Adrenal gland (tissue), 12 donors: ENCODE results near the gene NAB2. TPM values are rescaled to one million over a fixed set of nuclear protein-coding genes. Genes with fewer than 3 reads are reported as not detected.

ENCODE experiments used
- DNase-seq, 7 donors: peaks; one replicate each; pipeline ENCODE4 v3.0.0-alpha.2; 2019 to 2020
- H3K27ac ChIP-seq, 5 donors: fragments of 200-600 bp; sonication (generic) in 4 of 5; 1 replicate in 3 of 5; 2 replicates in 2 of 5; pipeline versions ENCODE4 v1.5.1 to v1.8.0; 2016 to 2020; ENCODE audit warnings: mild to moderate bottlenecking in 1 of 5
- H3K27me3 ChIP-seq: fragments of 200-600 bp; 2 replicates; pipeline ENCODE4 v1.8.0; 2021
- H3K36me3 ChIP-seq, 2 donors: fragments of 200-600 bp; replicated peaks in 1 of 2; 1 replicate in 1 of 2; 2 replicates in 1 of 2; pipeline versions ENCODE4 v1.5.1 to v1.8.0; 2018 to 2022
- H3K4me1 ChIP-seq, 2 donors: fragments of 200-600 bp; replicated peaks in 1 of 2; 1 replicate in 1 of 2; 2 replicates in 1 of 2; pipeline versions ENCODE4 v1.5.1 to v1.8.0; 2018 to 2021
- H3K4me3 ChIP-seq, 4 donors: fragments of 200-600 bp; sonication (generic) in 3 of 4; one replicate each; pipeline ENCODE4 v1.5.1; 2016 to 2018
- H3K9me3 ChIP-seq, 3 donors: fragments of 200-600 bp; sonication (generic) in 1 of 3; replicated peaks in 1 of 3; 1 replicate in 2 of 3; 2 replicates in 1 of 3; pipeline versions ENCODE4 v1.5.1 to v1.8.0; 2016 to 2021
- POLR2A ChIP-seq, 2 donors: fragments of 450-650 bp; IDR thresholded peaks; one replicate each; pipeline ENCODE4 v1.6.1; 2017; ENCODE audit warnings: antibody characterized with exemption in 2 of 2, mild to moderate bottlenecking in 2 of 2, moderate library complexity in 1 of 2
- WGBS, 4 donors: extraction: QIAGEN DNeasy Blood & Tissue Kit in 2 of 4; methylation state at CpG; one replicate each; pipeline versions ENCODE4 v1.1.5 to v1.1.7; 2013 to 2017; 5-methylcytosine and 5-hydroxymethylcytosine counted together
- intact Hi-C, 2 donors: fragments of 100-400 bp; cut with DNase I; formaldehyde crosslinking; loops; one replicate each; pipeline versions ENCODE4 v1.14.1 to v1.15.0; 2022 to 2023
- polyA plus RNA-seq, 3 donors: library from polyadenylated mRNA; stranded (reverse); fragments of 200-250 nt in 2 of 3; fragments of 350-450 nt in 1 of 3; fragmentation: Illumina TruSeq in 1 of 3; extraction: RNeasy Lipid Tissue Mini Kit (QIAGEN cat#74804) in 1 of 3; gene quantifications; one replicate each; pipeline ENCODE4 v1.2.3, GENCODE V29; 2013 to 2014
- total RNA-seq, 9 donors: library from RNA; depleted of rRNA in 4 of 9; stranded (reverse); fragments of >200 nt in 4 of 9; fragments of 120-200 nt in 1 of 9; fragmentation: NEBNext Ultra II Directional in 1 of 9; extraction: Animal tissue kit (Norgen Biotek cat#: 25700) in 1 of 9; gene quantifications; one replicate each; pipeline versions ENCODE4 v1.1.0 to v1.2.4, GENCODE V29; 2013 to 2023
- TF ChIP-seq, protein P1 (sequence below), 6 experiments: fragments of 450-650 bp in 4 of 6; fragments of 200-600 bp in 2 of 6; sonication (generic) in 1 of 6; IDR thresholded peaks; 1 replicate in 5 of 6; 2 replicates in 1 of 6; pipeline versions ENCODE4 v1.5.1 to v1.8.0; 2016 to 2021; ENCODE audit warnings: antibody characterized with exemption in 6 of 6, mild to moderate bottlenecking in 2 of 6, moderate library complexity in 1 of 6
- donor health status: healthy with polysubstance abuse.
- donor health status: Bipolar disorder and iron deficiency.
- donor health status: DM: yes; HTN: yes; CAD: no.
- donor health status: DM: no; HTN: no; CAD: no.
- donor health status: DM: no; HTN: no; CAD: no.
- donor health status: DM: yes; HTN: yes; CAD: no.

The NAB2 gene
- total and polyA plus RNA-seq, 12 donors: 9.4 to 64.6 (median 18.7) TPM

DNA sequence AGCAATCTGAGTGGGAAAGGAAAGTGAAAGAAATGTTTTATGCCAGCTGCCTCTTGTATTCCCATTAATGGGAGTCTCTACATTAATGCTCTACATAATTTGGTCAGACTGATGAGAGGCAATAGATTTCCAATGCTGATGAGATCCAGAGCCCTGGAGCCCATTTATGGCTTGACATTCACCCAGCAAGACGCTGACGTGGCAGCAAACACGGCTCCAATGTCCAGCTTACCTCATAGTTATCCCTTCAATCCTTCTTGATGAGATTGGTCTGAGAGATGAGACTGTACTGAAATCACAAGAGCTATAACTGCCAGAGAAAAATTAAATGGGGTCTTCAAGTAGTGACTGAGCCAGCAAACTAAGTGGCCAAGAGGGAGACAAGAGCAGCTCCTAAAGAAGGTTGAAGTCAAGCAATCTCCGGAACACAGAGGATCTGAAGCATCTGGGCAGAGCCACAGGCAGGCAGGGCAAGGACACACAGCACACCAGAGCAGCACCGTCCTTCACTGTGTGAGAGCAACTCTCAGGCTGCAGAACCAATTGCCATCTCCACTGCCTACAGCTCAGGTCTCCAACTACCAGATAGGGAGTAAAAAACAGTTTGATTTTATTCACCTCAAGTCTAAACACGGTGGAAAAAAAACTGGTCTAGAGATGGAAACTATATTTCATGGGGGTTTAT lies 31.7 kb upstream of the NAB2 start:
- intact Hi-C loops: loop anchor here in 1 of 2 donors (5.0 kb wide), 1 partner anchor 45 kb away; no protein-coding TSS in a partner anchor
- no peak for TF ChIP-seq POLR2A (IDR thresholded peaks at IDR 0.05)
- TF ChIP-seq, protein P1, sequence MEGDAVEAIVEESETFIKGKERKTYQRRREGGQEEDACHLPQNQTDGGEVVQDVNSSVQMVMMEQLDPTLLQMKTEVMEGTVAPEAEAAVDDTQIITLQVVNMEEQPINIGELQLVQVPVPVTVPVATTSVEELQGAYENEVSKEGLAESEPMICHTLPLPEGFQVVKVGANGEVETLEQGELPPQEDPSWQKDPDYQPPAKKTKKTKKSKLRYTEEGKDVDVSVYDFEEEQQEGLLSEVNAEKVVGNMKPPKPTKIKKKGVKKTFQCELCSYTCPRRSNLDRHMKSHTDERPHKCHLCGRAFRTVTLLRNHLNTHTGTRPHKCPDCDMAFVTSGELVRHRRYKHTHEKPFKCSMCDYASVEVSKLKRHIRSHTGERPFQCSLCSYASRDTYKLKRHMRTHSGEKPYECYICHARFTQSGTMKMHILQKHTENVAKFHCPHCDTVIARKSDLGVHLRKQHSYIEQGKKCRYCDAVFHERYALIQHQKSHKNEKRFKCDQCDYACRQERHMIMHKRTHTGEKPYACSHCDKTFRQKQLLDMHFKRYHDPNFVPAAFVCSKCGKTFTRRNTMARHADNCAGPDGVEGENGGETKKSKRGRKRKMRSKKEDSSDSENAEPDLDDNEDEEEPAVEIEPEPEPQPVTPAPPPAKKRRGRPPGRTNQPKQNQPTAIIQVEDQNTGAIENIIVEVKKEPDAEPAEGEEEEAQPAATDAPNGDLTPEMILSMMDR (IDR thresholded peaks at IDR 0.05): no peak
- Histone ChIP-seq H3K4me1 (no peaks in the 10 kb centered on the region), H3K27me3 (no peaks in the 10 kb centered on the region), H3K36me3 (peaks cover 0 to 15% of the 10 kb centered on the region in 2 donors), H3K4me3 (no peak overlapping the region), H3K27ac (peak overlapping the region in 4 of 5 donors; percentile 24 to 75 (median 67)), H3K9me3 (no peaks in the 10 kb centered on the region)
- WGBS, 4 donors: 44 to 60% (median 55%) methylated on average over 6 of the region's 6 CpGs
- DNase-seq: peak in 1 of 7 donors; percentile 65

DNA sequence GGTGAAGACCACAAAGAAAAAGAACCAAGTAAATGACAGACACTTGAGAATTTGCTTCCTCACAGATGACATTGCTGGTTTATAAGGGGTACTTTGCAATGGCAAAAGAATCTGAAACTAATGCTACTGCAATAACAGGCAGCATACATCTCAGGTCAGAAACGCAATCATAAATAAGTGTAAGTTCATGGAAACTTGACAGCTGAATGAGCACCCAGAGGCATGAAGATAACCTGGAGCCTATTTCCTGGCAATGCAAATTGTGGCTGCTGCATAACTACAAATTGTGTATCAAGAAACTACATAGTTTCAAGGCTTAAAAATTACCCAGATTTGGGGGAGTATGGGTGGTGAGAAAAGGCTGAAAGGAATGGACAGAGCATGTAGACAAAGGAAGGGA lies 30.5 kb upstream of the NAB2 start:
- Histone ChIP-seq H3K4me3 (no peak overlapping the region), H3K9me3 (peaks cover 0 to under 1% (median 0%) of the 10 kb centered on the region in 3 donors), H3K27ac (no peak overlapping the region), H3K27me3 (no peaks in the 10 kb centered on the region), H3K4me1 (no peaks in the 10 kb centered on the region), H3K36me3 (peaks cover 0 to 15% of the 10 kb centered on the region in 2 donors)
- intact Hi-C loops: loop anchor here in 1 of 2 donors (5.0 kb wide), 1 partner anchor 46 kb away; no protein-coding TSS in a partner anchor
- WGBS, 4 donors: 75 to 93% (median 91%) methylated on average over 1 of the region's 1 CpG
- no peak for DNase-seq
- TF ChIP-seq POLR2A (IDR thresholded peaks at IDR 0.05): no peak
- TF ChIP-seq, protein P1 (IDR thresholded peaks at IDR 0.05): no peak

DNA sequence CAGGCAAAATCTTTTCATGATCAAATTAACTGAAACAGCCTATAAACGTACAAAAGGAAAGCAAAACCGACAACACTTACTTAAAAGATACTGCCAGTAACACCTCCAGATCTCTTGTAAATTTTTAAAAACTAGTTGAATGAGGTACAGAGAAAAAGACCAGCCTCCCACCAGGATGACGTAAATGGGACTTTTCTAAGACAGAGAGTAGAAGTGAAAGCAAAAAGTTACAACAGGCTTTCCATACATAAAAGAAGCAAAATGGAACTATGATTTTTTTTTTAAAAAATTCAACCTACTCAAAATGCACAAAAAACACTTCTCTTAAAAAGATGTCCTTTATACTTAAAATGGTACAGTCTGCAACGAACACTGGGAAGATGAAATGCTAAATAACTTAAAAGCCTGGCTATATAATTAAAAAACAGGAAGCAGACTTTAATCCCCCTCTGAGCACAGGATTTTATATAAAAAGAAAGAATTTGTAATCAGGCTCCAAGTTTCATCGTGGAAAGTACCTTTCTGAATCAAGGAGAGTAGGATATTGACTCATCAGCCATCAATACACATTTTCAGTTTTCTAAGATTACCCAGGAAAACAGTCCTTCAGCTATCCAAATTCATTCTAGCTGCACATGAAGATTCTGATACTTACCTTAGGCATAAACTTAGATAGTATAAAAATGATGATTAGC lies 24.8 kb upstream of the NAB2 start:
- peaks cover 0 to 9% of the 10 kb centered on the region in 2 donors for H3K36me3 ChIP-seq
- TF ChIP-seq, protein P1 (IDR thresholded peaks at IDR 0.05): no peak
- H3K9me3 ChIP-seq: peaks cover 0 to 4% (median 0%) of the 10 kb centered on the region in 3 donors
- no peak overlapping the region for H3K27ac ChIP-seq
- no peak overlapping the region for H3K4me3 ChIP-seq
- H3K27me3 ChIP-seq: no peaks in the 10 kb centered on the region
- DNase-seq: no peak
- H3K4me1 ChIP-seq: no peaks in the 10 kb centered on the region
- intact Hi-C loops: loop anchor here in 1 of 2 donors (5.0 kb wide), 1 partner anchor 52 kb away; no protein-coding TSS in a partner anchor
- WGBS, 4 donors: 57 to 71% (median 69%) methylated on average over 5 of the region's 5 CpGs

DNA sequence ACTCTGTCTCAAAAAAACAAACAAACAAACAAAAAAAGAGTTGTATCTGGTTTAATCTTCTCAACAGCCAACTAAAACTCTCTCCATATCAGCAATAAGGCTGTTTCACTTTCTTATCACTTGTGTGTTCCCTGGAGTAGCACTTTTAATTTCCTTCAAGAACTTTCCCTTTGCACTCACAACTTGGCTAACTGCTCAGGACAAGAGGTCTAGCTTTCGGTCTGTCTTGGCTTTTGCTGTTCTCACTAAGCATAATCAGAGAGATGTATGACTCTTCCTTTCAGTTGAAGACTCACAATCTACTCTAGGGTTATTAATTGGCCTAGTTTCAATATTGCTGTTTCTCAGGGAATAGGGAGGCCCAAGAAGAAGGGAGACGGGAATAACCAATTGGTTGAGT lies 22.7 kb upstream of the NAB2 start:
- no peaks in the 10 kb centered on the region for H3K27me3 ChIP-seq
- no peak overlapping the region for H3K4me3 ChIP-seq
- DNase-seq: no peak
- WGBS, 4 donors: 62 to 86% (median 81%) methylated on average over 2 of the region's 2 CpGs
- peaks cover 5 to 6% of the 10 kb centered on the region in 2 donors for H3K4me1 ChIP-seq
- intact Hi-C loops: loop anchor here in 1 of 2 donors (5.0 kb wide), 1 partner anchor 116 kb away; no protein-coding TSS in a partner anchor
- TF ChIP-seq POLR2A (IDR thresholded peaks at IDR 0.05): no peak
- TF ChIP-seq, protein P1 (IDR thresholded peaks at IDR 0.05): no peak
- peak overlapping the region in 1 of 5 donors; percentile 13 for H3K27ac ChIP-seq
- H3K36me3 ChIP-seq: peaks cover 0 to 5% of the 10 kb centered on the region in 2 donors
- peaks cover 0 to 4% (median 0%) of the 10 kb centered on the region in 3 donors for H3K9me3 ChIP-seq
